Heart right ventricle (tissue), 16 donors: ENCODE results near the gene TPM1. TPM values are rescaled to one million over a fixed set of nuclear protein-coding genes. Genes with fewer than 3 reads are reported as not detected.

ENCODE experiments used
- ATAC-seq, 8 donors: fragments of 200-7000 bp; cut with Tn5 transposase; one replicate each; pipeline ENCODE4 v1.9.1; 2020; ENCODE audit warnings: mild to moderate bottlenecking in 8 of 8, moderate library complexity in 8 of 8, moderate number of reproducible peaks in 1 of 8
- DNase-seq, 2 donors: peaks; one replicate each; pipeline ENCODE4 v3.0.0-alpha.2; 2020
- H3K27ac ChIP-seq, 10 donors: fragments of 200-600 bp; sonication (generic) in 2 of 10; one replicate each; pipeline versions ENCODE4 v1.5.0 to v1.8.0; 2020 to 2022; ENCODE audit warnings: mild to moderate bottlenecking in 3 of 10
- H3K27me3 ChIP-seq, 7 donors: fragments of 200-600 bp; one replicate each; pipeline ENCODE4 v1.8.0; 2021 to 2022; ENCODE audit warnings: mild to moderate bottlenecking in 2 of 7
- H3K36me3 ChIP-seq, 9 donors: fragments of 200-600 bp; sonication (generic) in 1 of 9; one replicate each; pipeline versions ENCODE4 v1.5.0 to v1.8.0; 2020 to 2022; ENCODE audit warnings: mild to moderate bottlenecking in 2 of 9
- H3K4me1 ChIP-seq, 9 donors: fragments of 200-600 bp; sonication (generic) in 1 of 9; one replicate each; pipeline versions ENCODE4 v1.5.0 to v1.8.0; 2020 to 2022; ENCODE audit warnings: mild to moderate bottlenecking in 4 of 9
- H3K4me3 ChIP-seq, 10 donors: fragments of 200-600 bp; sonication (generic) in 2 of 10; one replicate each; pipeline versions ENCODE4 v1.5.0 to v1.8.0; 2020 to 2022; ENCODE audit warnings: mild to moderate bottlenecking in 7 of 10, moderate library complexity in 2 of 10
- H3K9me3 ChIP-seq, 11 donors: fragments of 200-600 bp in 10 of 11; sonication (generic) in 2 of 11; one replicate each; pipeline versions ENCODE4 v1.5.0 to v1.8.0; 2013 to 2022; ENCODE audit warnings: mild to moderate bottlenecking in 2 of 11, control low read depth in 1 of 11, moderate library complexity in 1 of 11
- WGBS, 2 donors: extraction: QIAGEN DNeasy Blood & Tissue Kit; methylation state at CpG; one replicate each; pipeline ENCODE4 v1.1.7; 2013; ENCODE audit warnings: inconsistent platforms in 1 of 2; 5-methylcytosine and 5-hydroxymethylcytosine counted together
- intact Hi-C, 10 donors: fragments of 100-400 bp; cut with DNase I; formaldehyde crosslinking; loops; one replicate each; pipeline versions ENCODE4 v1.11.1 to v1.14.2; 2022
- polyA plus RNA-seq, 2 donors: library from polyadenylated mRNA; stranded (reverse); fragments of 200-250 nt; gene quantifications; one replicate each; pipeline ENCODE4 v1.2.3, GENCODE V29; 2013
- total RNA-seq, 10 donors: library from RNA; stranded (reverse); fragmentation: NEBNext Ultra II Directional in 3 of 10; extraction: Animal tissue kit (Norgen Biotek cat#: 25700) in 3 of 10; gene quantifications; one replicate each; pipeline versions ENCODE4 v1.2.1 to v1.2.4, GENCODE V29; 2021 to 2023
- TF ChIP-seq, protein P1 (sequence below), 9 donors: fragments of 200-600 bp; sonication (generic) in 2 of 9; IDR thresholded peaks; one replicate each; pipeline versions ENCODE4 v1.5.0 to v1.8.0; 2021 to 2022; ENCODE audit warnings: antibody characterized with exemption in 9 of 9, mild to moderate bottlenecking in 5 of 9, moderate library complexity in 1 of 9
- donor health status: Arrhythmogenic right ventricular cardiomyopathy.
- donor health status: ischemic (EF 13 %, LVEDD 7.1; RV severe dilation, severe dysfunction).
- donor health status: healthy with polysubstance abuse.
- donor health status: DM: no; HTN: yes; CAD: no.
- donor health status: DM: no; HTN: no; CAD: no.
- donor health status: ischemic (EF 25% LVEDD 6.9; RV normal size, moderate dysfunction).
- donor health status: ischemic (EF 25% LVEDD 5.7; RV mildly dilated, moderate dysfunction).
- donor health status: healthy.
- donor health status: DM: yes; HTN: yes; CAD: no.
- donor health status: Ischemic cardiomyopathy.
- donor health status: ischemic (EF 35%, LVEDD 5.7; RV mildly dilated, moderate dysfunction).
- donor health status: nonischemic (EF 11% LVEDD 7.7; RV severe dilation, severe dysfunction).
- donor health status: DM: yes; HTN: yes; CAD: no.
- donor health status: PGD.
- donor health status: ischemic (EF 29% LVEDD 5.4; RV normal size, mild dysfunction).
- donor health status: nonischemic (EF 23%, LVEDD 6.1; RV moderate dilation, normal function).

TPM1 gene
- total and polyA plus RNA-seq, 12 donors, result 10,066 to 18,091 (median 14,403) TPM

DNA sequence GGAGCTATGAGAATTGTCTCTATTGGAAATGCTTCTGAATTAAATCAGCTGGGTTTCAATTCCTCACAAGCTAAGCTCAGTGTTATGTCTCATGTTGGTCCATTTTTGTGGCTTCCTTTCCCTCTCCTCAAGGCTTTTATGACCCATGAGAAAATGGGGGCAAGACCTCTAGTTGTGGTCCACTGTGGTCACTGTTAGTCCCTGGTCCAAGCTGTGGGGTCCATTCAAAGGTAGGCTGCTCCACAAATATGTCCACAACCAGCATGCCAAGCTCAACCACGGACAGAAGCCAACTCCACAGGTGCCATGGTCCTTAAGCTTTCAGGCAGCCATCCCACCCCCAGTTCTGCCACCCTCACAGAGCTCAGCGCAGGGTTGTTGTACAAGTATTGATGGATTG, 14.9 kb upstream of the TPM1 start:
- peaks cover 0 to 9% (median 0%) of the 10 kb centered on the region in 9 donors for H3K4me1 ChIP-seq
- H3K27me3 ChIP-seq, result no peaks in the 10 kb centered on the region
- intact Hi-C loops, result loop anchor here in 1 of 10 donors (10.0 kb wide), 1 partner anchor 233 kb away; no protein-coding TSS in a partner anchor
- no peaks in the 10 kb centered on the region for H3K9me3 ChIP-seq
- no peak overlapping the region for H3K4me3 ChIP-seq
- no peak for ATAC-seq
- 91 to 92% methylated on average over 2 of the region's 2 CpGs for whole genome bisulfite sequencing, 2 donors
- DNase-seq, result no peak
- no peaks in the 10 kb centered on the region for H3K36me3 ChIP-seq
- TF ChIP-seq, protein P1, sequence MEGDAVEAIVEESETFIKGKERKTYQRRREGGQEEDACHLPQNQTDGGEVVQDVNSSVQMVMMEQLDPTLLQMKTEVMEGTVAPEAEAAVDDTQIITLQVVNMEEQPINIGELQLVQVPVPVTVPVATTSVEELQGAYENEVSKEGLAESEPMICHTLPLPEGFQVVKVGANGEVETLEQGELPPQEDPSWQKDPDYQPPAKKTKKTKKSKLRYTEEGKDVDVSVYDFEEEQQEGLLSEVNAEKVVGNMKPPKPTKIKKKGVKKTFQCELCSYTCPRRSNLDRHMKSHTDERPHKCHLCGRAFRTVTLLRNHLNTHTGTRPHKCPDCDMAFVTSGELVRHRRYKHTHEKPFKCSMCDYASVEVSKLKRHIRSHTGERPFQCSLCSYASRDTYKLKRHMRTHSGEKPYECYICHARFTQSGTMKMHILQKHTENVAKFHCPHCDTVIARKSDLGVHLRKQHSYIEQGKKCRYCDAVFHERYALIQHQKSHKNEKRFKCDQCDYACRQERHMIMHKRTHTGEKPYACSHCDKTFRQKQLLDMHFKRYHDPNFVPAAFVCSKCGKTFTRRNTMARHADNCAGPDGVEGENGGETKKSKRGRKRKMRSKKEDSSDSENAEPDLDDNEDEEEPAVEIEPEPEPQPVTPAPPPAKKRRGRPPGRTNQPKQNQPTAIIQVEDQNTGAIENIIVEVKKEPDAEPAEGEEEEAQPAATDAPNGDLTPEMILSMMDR (IDR thresholded peaks at IDR 0.05), result no peak
- H3K27ac ChIP-seq, result no peak overlapping the region

DNA sequence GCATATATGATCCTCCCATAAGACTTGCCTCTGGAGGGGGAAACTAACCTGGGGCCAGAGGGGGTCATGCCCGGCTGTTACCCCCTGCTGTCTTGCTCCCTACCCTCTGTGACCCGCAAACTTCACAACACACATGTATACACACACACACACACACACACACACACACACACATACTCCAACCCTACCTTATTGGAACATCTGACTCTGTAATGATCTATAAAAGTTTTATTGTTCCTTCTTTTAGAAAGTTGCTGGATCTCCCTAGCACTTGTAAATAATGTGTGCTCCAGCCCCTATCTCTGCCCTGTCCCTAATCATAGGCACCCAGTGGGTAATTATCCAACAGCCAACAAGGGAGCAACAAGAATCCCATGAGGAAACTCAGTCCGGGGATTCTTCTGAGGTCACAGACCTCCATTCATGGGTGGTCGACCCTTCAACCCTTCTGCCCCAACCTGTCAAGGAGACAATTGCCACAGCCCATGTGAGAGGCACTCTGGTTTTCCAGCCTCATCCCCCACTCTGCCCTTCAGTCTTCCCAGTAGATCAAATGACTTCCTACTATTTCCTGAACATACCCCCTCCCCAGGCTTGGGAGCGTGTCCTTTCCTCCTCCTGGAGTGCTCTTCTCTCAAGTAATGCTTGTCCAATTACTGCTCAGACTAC, 14.0 kb upstream of the TPM1 start:
- Histone ChIP-seq H3K4me3 (no peak overlapping the region), H3K9me3 (no peaks in the 10 kb centered on the region), H3K27ac (no peak overlapping the region), H3K36me3 (no peaks in the 10 kb centered on the region), H3K27me3 (no peaks in the 10 kb centered on the region), H3K4me1 (peaks cover 0 to 9% (median 0%) of the 10 kb centered on the region in 9 donors)
- TF ChIP-seq, protein P1 (IDR thresholded peaks at IDR 0.05), result no peak
- 79 to 86% methylated on average over 5 of the region's 5 CpGs for WGBS, 2 donors
- intact Hi-C loops, result loop anchor here in 1 of 10 donors (10.0 kb wide), 1 partner anchor 234 kb away; no protein-coding TSS in a partner anchor
- DNase-seq, result no peak
- ATAC-seq, result no peak

DNA sequence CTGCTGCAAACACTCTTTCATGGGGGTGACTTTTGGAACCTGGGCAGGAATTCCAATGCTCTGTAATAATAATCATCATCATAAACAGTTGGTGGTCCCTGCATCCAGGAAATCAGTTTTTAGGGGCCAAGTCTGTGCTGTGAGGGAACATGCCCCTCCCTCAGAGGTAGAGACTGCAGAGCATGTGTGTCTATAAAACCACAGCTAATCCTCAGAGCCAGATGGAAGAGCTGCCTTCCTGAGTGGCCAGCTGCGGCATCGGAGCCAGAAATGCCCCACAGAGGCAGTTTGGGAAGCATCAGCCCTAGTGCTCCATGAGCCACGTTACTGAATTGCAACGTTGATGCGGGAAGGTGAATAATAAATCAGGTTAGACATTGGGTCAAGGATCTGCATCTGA, 12.9 kb upstream of the TPM1 start:
- H3K27ac ChIP-seq, result no peak overlapping the region
- H3K4me3 ChIP-seq, result no peak overlapping the region
- WGBS, 2 donors, result 72 to 75% methylated on average over 5 of the region's 5 CpGs
- peaks cover 0 to 9% (median 0%) of the 10 kb centered on the region in 9 donors for H3K4me1 ChIP-seq
- DNase-seq (no peak), ATAC-seq (no peak)
- intact Hi-C loops, result loop anchor here in 2 of 10 donors (10.0 kb wide), 3 partner anchors 95 to 235 kb away; no protein-coding TSS in a partner anchor
- H3K36me3 ChIP-seq, result no peaks in the 10 kb centered on the region
- TF ChIP-seq, protein P1 (IDR thresholded peaks at IDR 0.05), result no peak
- H3K27me3 ChIP-seq, result no peaks in the 10 kb centered on the region
- no peaks in the 10 kb centered on the region for H3K9me3 ChIP-seq

DNA sequence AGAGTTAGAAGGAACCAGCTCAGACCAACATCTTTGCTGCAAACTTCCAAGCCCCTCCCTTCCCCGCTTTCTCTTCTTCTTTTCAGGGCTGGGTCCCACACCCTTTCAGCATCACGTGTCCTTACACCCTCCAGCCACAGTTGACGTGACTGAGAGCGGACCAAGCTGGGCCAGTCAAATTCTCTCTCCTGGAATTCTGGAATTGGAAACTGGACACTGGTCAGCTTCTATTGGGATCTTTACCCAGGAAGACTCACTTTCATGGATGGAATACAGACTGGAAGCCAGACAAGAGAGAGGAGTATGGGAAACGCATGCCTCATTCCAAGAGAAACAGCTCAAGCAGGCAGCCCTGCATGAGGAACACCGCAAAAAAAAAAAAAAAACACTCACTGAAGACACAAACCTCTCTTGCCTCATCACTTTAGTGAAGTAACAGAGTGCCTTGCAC, 12.4 kb upstream of the TPM1 start:
- TF ChIP-seq, protein P1 (IDR thresholded peaks at IDR 0.05), result no peak
- no peak overlapping the region for H3K27ac ChIP-seq
- peaks cover 0 to 12% (median 0%) of the 10 kb centered on the region in 9 donors for H3K4me1 ChIP-seq
- WGBS, 2 donors, result 59 to 77% methylated on average over 6 of the region's 6 CpGs
- H3K4me3 ChIP-seq, result no peak overlapping the region
- intact Hi-C loops, result loop anchor here in 1 of 10 donors (10.0 kb wide), 2 partner anchors 95 to 185 kb away; no protein-coding TSS in a partner anchor
- no peaks in the 10 kb centered on the region for H3K9me3 ChIP-seq
- DNase-seq, result no peak
- H3K36me3 ChIP-seq, result no peaks in the 10 kb centered on the region
- ATAC-seq, result peak in 6 of 8 donors; percentile 55 to 83 (median 74)
- no peaks in the 10 kb centered on the region for H3K27me3 ChIP-seq
